Panc1 (cell line): ENCODE data around the gene FAM3C.

Experiments used
- CTCF ChIP-seq: fragments of 450-650 bp; IDR thresholded peaks from 2 replicates; pipeline ENCODE4 v1.5.1; 2017; ENCODE audit warnings: mild to moderate bottlenecking
- POLR2AphosphoS5 ChIP-seq: IDR thresholded peaks from 2 replicates; pipeline ENCODE4 v1.6.1; 2012; ENCODE audit warnings: mild to moderate bottlenecking, low read depth, low read length, moderate library complexity

- TF ChIP-seq CTCF, result no peak
- no peak for TF ChIP-seq POLR2AphosphoS5
Observed at GRCh38 chr7:121328508-121329190, 67.5 kb downstream of the FAM3C start, which contains the start of gene WNT16.
